Measurements from ENCODE around the gene ADAT3. TPM values are rescaled to one million over a fixed set of nuclear protein-coding genes. Genes with fewer than 3 reads are reported as not detected.
"Not testable (repeated sequence)": the region's sequence is repeated elsewhere in the genome, so short reads cannot be mapped to it uniquely, and the experiment has no call there.

ADAT3 gene
- total RNA-seq, 2 experiments from 2014 or later: 13.3 to 15.5 TPM

GRCh38 chr19:1881393-1882088 is 23.7 kb upstream of the ADAT3 start:
- DNase-seq, H3K27me3 Mint-ChIP-seq, H3K9me3 Mint-ChIP-seq: not testable (repeated sequence)
- Mint-ChIP-seq H3K4me3 (peak overlapping the region; percentile 98), H3K4me1 (peaks cover 36% of the 10 kb centered on the region), H3K36me3 (ENCODE audit: low read depth) (peaks cover 37% of the 10 kb centered on the region), H3K27ac (peak overlapping the region; percentile 97)
- ChIA-PET POLR2A (interaction anchor here (1.1 to 5.6 kb wide), 5 partner anchors 12 to 42 kb away, joined by 3 to 111 read pairs (median 10); no protein-coding TSS in a partner anchor), CTCF (interaction anchor here (1.0 kb wide), 1 partner anchor 185 kb away, joined by 3 read pairs; no protein-coding TSS in a partner anchor)

- POLR2A ChIA-PET: interaction anchor here (1.0 to 6.6 kb wide), 7 partner anchors 7 to 41 kb away, joined by 3 to 111 read pairs (median 10); no protein-coding TSS in a partner anchor
- Mint-ChIP-seq H3K4me3 (peak overlapping the region; percentile 98), H3K9me3 (no peaks in the 10 kb centered on the region), H3K27ac (peak overlapping the region; percentile 97), H3K36me3 (ENCODE audit: low read depth) (peaks cover 37% of the 10 kb centered on the region), H3K4me1 (peaks cover 38% of the 10 kb centered on the region), H3K27me3 (no peaks in the 10 kb centered on the region)
- peak; percentile 85 for DNase-seq
- CTCF ChIA-PET: interaction anchor here (1.0 to 1.5 kb wide), 3 partner anchors 15 to 185 kb away, joined by 3 to 4 read pairs (median 3); no protein-coding TSS in a partner anchor
Measured at GRCh38 chr19:1882089-1882785, 23.0 kb upstream of the ADAT3 start.

- Mint-ChIP-seq H3K27me3 (no peaks in the 10 kb centered on the region), H3K4me3 (peak overlapping the region; percentile 98), H3K27ac (peak overlapping the region; percentile 97), H3K4me1 (peaks cover 41% of the 10 kb centered on the region), H3K9me3 (no peaks in the 10 kb centered on the region), H3K36me3 (ENCODE audit: low read depth) (peaks cover 37% of the 10 kb centered on the region)
- POLR2A ChIA-PET: interaction anchor here (1.0 to 6.6 kb wide), 13 partner anchors 8 to 40 kb away, joined by 3 to 111 read pairs (median 6); partner anchors contain the start of genes ADAT3 and SCAMP4
- CTCF ChIA-PET: interaction anchor here (1.0 to 2.2 kb wide), 4 partner anchors 14 to 184 kb away, joined by 3 to 9 read pairs (median 4); no protein-coding TSS in a partner anchor
- DNase-seq: no peak
Measured at GRCh38 chr19:1882786-1883692, 22.2 kb upstream of the ADAT3 start.

GRCh38 chr19:1883784-1884183 is 21.4 kb upstream of the ADAT3 start:
- no peaks in the 10 kb centered on the region for H3K9me3 Mint-ChIP-seq
- no peak for DNase-seq
- H3K4me3 Mint-ChIP-seq: peak overlapping the region; percentile 98
- peaks cover 32% of the 10 kb centered on the region for H3K36me3 Mint-ChIP-seq (ENCODE audit: low read depth)
- POLR2A ChIA-PET: interaction anchor here (0.6 to 6.6 kb wide), 11 partner anchors 8 to 40 kb away, joined by 3 to 111 read pairs (median 6); partner anchors contain the start of genes ADAT3 and SCAMP4
- CTCF ChIA-PET: interaction anchor here (2.2 kb wide), 1 partner anchor 19 kb away, joined by 9 read pairs; no protein-coding TSS in a partner anchor
- H3K4me1 Mint-ChIP-seq: peaks cover 41% of the 10 kb centered on the region
- H3K27ac Mint-ChIP-seq: peak overlapping the region; percentile 97
- no peaks in the 10 kb centered on the region for H3K27me3 Mint-ChIP-seq

- Mint-ChIP-seq H3K4me3 (peak overlapping the region; percentile 98), H3K9me3 (no peaks in the 10 kb centered on the region), H3K36me3 (ENCODE audit: low read depth) (peaks cover 32% of the 10 kb centered on the region), H3K4me1 (peaks cover 41% of the 10 kb centered on the region), H3K27me3 (no peaks in the 10 kb centered on the region), H3K27ac (peak overlapping the region; percentile 97)
- ChIA-PET POLR2A (interaction anchor here (0.6 to 6.6 kb wide), 12 partner anchors 9 to 39 kb away, joined by 3 to 111 read pairs (median 6); partner anchors contain the start of genes ADAT3 and SCAMP4), CTCF (interaction anchor here (2.0 to 2.2 kb wide), 2 partner anchors 13 to 20 kb away, joined by 7 to 9 read pairs; no protein-coding TSS in a partner anchor)
- peak; percentile 51 for DNase-seq
Measured at GRCh38 chr19:1884291-1884718, 20.9 kb upstream of the ADAT3 start.

GRCh38 chr19:1884719-1885334 is 20.4 kb upstream of the ADAT3 start:
- H3K27ac Mint-ChIP-seq: peak overlapping the region; percentile 97
- ChIA-PET CTCF (interaction anchor here (0.6 to 2.2 kb wide), 6 partner anchors 10 to 618 kb away, joined by 3 to 9 read pairs (median 4); no protein-coding TSS in a partner anchor), POLR2A (interaction anchor here (0.6 to 6.6 kb wide), 10 partner anchors 8 to 39 kb away, joined by 3 to 111 read pairs (median 7); partner anchors contain the start of genes ADAT3 and SCAMP4)
- no peak for DNase-seq
- H3K27me3 Mint-ChIP-seq: no peaks in the 10 kb centered on the region
- no peaks in the 10 kb centered on the region for H3K9me3 Mint-ChIP-seq
- peak overlapping the region; percentile 98 for H3K4me3 Mint-ChIP-seq
- peaks cover 41% of the 10 kb centered on the region for H3K4me1 Mint-ChIP-seq
- peaks cover 32% of the 10 kb centered on the region for H3K36me3 Mint-ChIP-seq (ENCODE audit: low read depth)

GRCh38 chr19:1885398-1886119 is 19.6 kb upstream of the ADAT3 start, which contains the start of gene ABHD17A:
TSS of gene ABHD17A (minus strand) at chr19:1885496. CDS start at chr19:1881566, 3,930 bp downstream.
- Mint-ChIP-seq H3K4me3 (peak within 1 kb of the TSS; percentile 98), H3K36me3 (ENCODE audit: low read depth) (peaks cover 32% of the 10 kb centered on the region), H3K4me1 (peaks cover 40% of the 10 kb centered on the region), H3K27ac (peak within 1 kb of the TSS; percentile 97)
- not testable (repeated sequence) for H3K27me3 Mint-ChIP-seq, H3K9me3 Mint-ChIP-seq
- POLR2A ChIA-PET: interaction anchor here (1.3 to 6.6 kb wide), 7 partner anchors 11 to 38 kb away, joined by 5 to 111 read pairs (median 11); partner anchors contain the start of genes ADAT3 and SCAMP4
- DNase-seq: peak; percentile 97
- CTCF ChIA-PET: interaction anchor here (0.6 to 2.0 kb wide), 7 partner anchors 9 to 619 kb away, joined by 3 to 7 read pairs (median 3); no protein-coding TSS in a partner anchor

GRCh38 chr19:1886360-1886759 is 18.8 kb upstream of the ADAT3 start:
- peaks cover 29% of the 10 kb centered on the region for H3K36me3 Mint-ChIP-seq (ENCODE audit: low read depth)

GRCh38 chr19:1888385-1888784 is 16.8 kb upstream of the ADAT3 start:
- H3K4me3 Mint-ChIP-seq: no peak overlapping the region
- H3K4me1 Mint-ChIP-seq: peaks cover 29% of the 10 kb centered on the region
- no peak for DNase-seq
- CTCF ChIA-PET: no interaction called here
- H3K27ac Mint-ChIP-seq: no peak overlapping the region
- no peaks in the 10 kb centered on the region for H3K9me3 Mint-ChIP-seq
- H3K36me3 Mint-ChIP-seq (ENCODE audit: low read depth): peaks cover 15% of the 10 kb centered on the region
- POLR2A ChIA-PET: interaction anchor here (1.8 to 6.6 kb wide), 2 partner anchors 9 to 13 kb away, joined by 7 to 47 read pairs; no protein-coding TSS in a partner anchor
- H3K27me3 Mint-ChIP-seq: no peaks in the 10 kb centered on the region

More at GRCh38 chr19:1886360-1886759, 18.8 kb upstream of the ADAT3 start:
- not testable (repeated sequence) for H3K9me3 Mint-ChIP-seq, H3K27ac Mint-ChIP-seq, H3K27me3 Mint-ChIP-seq, H3K4me3 Mint-ChIP-seq, DNase-seq
- POLR2A ChIA-PET: interaction anchor here (5.6 to 6.6 kb wide), 2 partner anchors 10 to 11 kb away, joined by 47 to 111 read pairs; no protein-coding TSS in a partner anchor
- peaks cover 37% of the 10 kb centered on the region for H3K4me1 Mint-ChIP-seq
- CTCF ChIA-PET: interaction anchor here (0.8 to 2.0 kb wide), 4 partner anchors 8 to 22 kb away, joined by 3 to 7 read pairs (median 4); no protein-coding TSS in a partner anchor

GRCh38 chr19:1889907-1890306 is 15.3 kb upstream of the ADAT3 start:
- ChIA-PET CTCF (no interaction called here), POLR2A (no interaction called here)
- no peak for DNase-seq

More at GRCh38 chr19:1889907-1890306, 15.3 kb upstream of the ADAT3 start:
- H3K4me1 Mint-ChIP-seq: peaks cover 31% of the 10 kb centered on the region
- H3K36me3 Mint-ChIP-seq (ENCODE audit: low read depth): no peaks in the 10 kb centered on the region
- no peak overlapping the region for H3K4me3 Mint-ChIP-seq
- no peaks in the 10 kb centered on the region for H3K27me3 Mint-ChIP-seq
- peak overlapping the region; percentile 27 for H3K27ac Mint-ChIP-seq
- no peaks in the 10 kb centered on the region for H3K9me3 Mint-ChIP-seq
